ENCODE measurements around the gene UNKL.

GRCh38 chr16:1314399-1315068, 100.0 kb downstream of the UNKL start:
- no peak for TF ChIP-seq REST (IDR thresholded peaks at IDR 0.05; ENCODE audit: insufficient read depth in 1 of 2, low read depth in 2 of 2, low read length in 2 of 2)
- no peak for TF ChIP-seq POLR2AphosphoS5 (IDR thresholded peaks at IDR 0.05; ENCODE audit: low read depth, low read length)
- TF ChIP-seq SIN3A (IDR thresholded peaks at IDR 0.05; ENCODE audit: borderline replicate concordance, insufficient read depth, low read length): no peak
- no peak for TF ChIP-seq TAF1 (IDR thresholded peaks at IDR 0.05; ENCODE audit: borderline replicate concordance, insufficient read depth, low read length)
- no peak for TF ChIP-seq FOXP2 (optimal IDR thresholded peaks at IDR 0.05; ENCODE audit: borderline replicate concordance, extremely low read depth, extremely low read length, insufficient read depth)
